Gastrocnemius medialis (tissue), 4 donors: ENCODE measurements around the gene TXLNG.

Experiments used
- CTCF ChIP-seq, 5 experiments: fragments of 450-650 bp in 3 of 5; fragments of 200-600 bp in 2 of 5; sonication (generic) in 2 of 5; IDR thresholded peaks in 4 of 5; conservative IDR thresholded peaks in 1 of 5; 1 replicate in 4 of 5; 2 replicates in 1 of 5; pipeline ENCODE4 v1.5.1; 2016 to 2019; ENCODE audit warnings: antibody characterized with exemption in 5 of 5, mild to moderate bottlenecking in 3 of 5, moderate library complexity in 3 of 5
- POLR2A ChIP-seq, 2 donors: fragments of 450-650 bp; IDR thresholded peaks; one replicate each; pipeline ENCODE4 v1.6.1; 2017; ENCODE audit warnings: antibody characterized with exemption in 2 of 2, mild to moderate bottlenecking in 2 of 2, moderate library complexity in 2 of 2

- no peak for TF ChIP-seq POLR2A (IDR thresholded peaks at IDR 0.05)
- no peak for TF ChIP-seq CTCF (IDR thresholded peaks at IDR 0.05 in 4 of 5, conservative IDR thresholded peaks at IDR 0.05 in 1 of 5)
Observed at GRCh38 chrX:16804923-16805464, 18.7 kb downstream of the TXLNG start.
